NCI-H345 treated with DMSO at 0.1 percent for 48 hours (cell line): ENCODE measurements around the gene UBE2L3.
A peak's percentile ranks its signal among the peaks of the same experiment; 100 is the strongest.
"Not testable (repeated sequence)": the region's sequence is repeated elsewhere in the genome, so short reads cannot be mapped to it uniquely, and the experiment has no call there.

Source experiments
- DNase-seq: peaks from one replicate; lab custom pipeline; 2025; ENCODE audit not compliant: unreplicated experiment; lab: John Stamatoyannopoulos, UW

Gene UBE2L3

GRCh38 chr22:21626073-21626734, 58.7 kb downstream of the UBE2L3 start:
- no peak for DNase-seq

- DNase-seq, result no peak
These were observed 59.4 kb downstream of the UBE2L3 start for GRCh38 chr22:21626735-21627469.

GRCh38 chr22:21628386-21629254, 61.1 kb downstream of the UBE2L3 start:
- no peak for DNase-seq

GRCh38 chr22:21629255-21630149, 62.0 kb downstream of the UBE2L3 start, which contains the start of gene YDJC:
TSS of gene YDJC (minus strand) at chr22:21630022. CDS start at chr22:21630014, 8 bp downstream.
- DNase-seq, result peak; percentile 80

- no peak for DNase-seq
These were observed 63.5 kb downstream of the UBE2L3 start for GRCh38 chr22:21631025-21631424.

GRCh38 chr22:21632237-21632895, 64.9 kb downstream of the UBE2L3 start, which contains the start of gene CCDC116:
TSS of gene CCDC116 (plus strand) at chr22:21632760. CDS start at chr22:21633182, 422 bp downstream.
- DNase-seq, result no peak

- DNase-seq, result no peak
These were observed 65.4 kb downstream of the UBE2L3 start for GRCh38 chr22:21632931-21633330.

- no peak for DNase-seq
These were observed 66.0 kb downstream of the UBE2L3 start for GRCh38 chr22:21633481-21633880.

- no peak for DNase-seq
These were observed 66.6 kb downstream of the UBE2L3 start for GRCh38 chr22:21634081-21634480.

- no peak for DNase-seq
These were observed 67.3 kb downstream of the UBE2L3 start for GRCh38 chr22:21634844-21635243.

GRCh38 chr22:21635771-21636510, 68.4 kb downstream of the UBE2L3 start:
- DNase-seq, result no peak

- DNase-seq, result no peak
These were observed 69.2 kb downstream of the UBE2L3 start for GRCh38 chr22:21636629-21637218.

GRCh38 chr22:21637450-21637849, 69.9 kb downstream of the UBE2L3 start:
- not testable (repeated sequence) for DNase-seq

- DNase-seq, result no peak
These were observed 71.8 kb downstream of the UBE2L3 start for GRCh38 chr22:21639359-21639758.

- no peak for DNase-seq
These were observed 73.3 kb downstream of the UBE2L3 start for GRCh38 chr22:21640810-21641209.

GRCh38 chr22:21641417-21641788, 73.9 kb downstream of the UBE2L3 start:
- no peak for DNase-seq

GRCh38 chr22:21641789-21642583, 74.5 kb downstream of the UBE2L3 start, which contains the start of gene SDF2L1:
TSS of gene SDF2L1 (plus strand) at chr22:21642302. CDS start at chr22:21642337, 35 bp downstream.
- peak; percentile 85 for DNase-seq
